Activated naive CD4-positive, alpha-beta T cell treated with anti-CD3 and anti-CD28 coated beads for 36 hours (primary cell): ENCODE data around the gene SCARB2. TPM values are rescaled to one million over a fixed set of nuclear protein-coding genes. Genes with fewer than 3 reads are reported as not detected.

ENCODE experiments used
- CTCF ChIA-PET: fragments of 350-600 bp; sonication (Branson Sonifier 250); formaldehyde crosslinking; loops from one replicate; lab custom pipeline; 2021; ENCODE audit warnings: antibody characterized with exemption; lab: Charles Lee
- DNase-seq: peaks from one replicate; pipeline ENCODE4 v3.0.0-alpha.2; 2020
- H3K27ac Mint-ChIP-seq: one replicate; pipeline ENCODE4 v1.8.0; 2021; ENCODE audit warnings: mild to moderate bottlenecking, mixed read lengths
- H3K27me3 Mint-ChIP-seq: one replicate; pipeline ENCODE4 v1.8.0; 2021; ENCODE audit warnings: low read depth, mixed read lengths
- H3K36me3 Mint-ChIP-seq: one replicate; pipeline ENCODE4 v1.8.0; 2021; ENCODE audit warnings: low read depth, mixed read lengths
- H3K4me1 Mint-ChIP-seq: one replicate; pipeline ENCODE4 v1.8.0; 2021; ENCODE audit warnings: low read depth, mixed read lengths
- H3K4me3 Mint-ChIP-seq: one replicate; pipeline ENCODE4 v1.8.0; 2021; ENCODE audit warnings: mild to moderate bottlenecking, moderate library complexity, mixed read lengths
- H3K9me3 Mint-ChIP-seq: one replicate; pipeline ENCODE4 v1.8.0; 2021; ENCODE audit warnings: mixed read lengths
- intact Hi-C: fragments of 100-400 bp; cut with micrococcal nuclease; formaldehyde crosslinking; loops from one replicate; pipeline ENCODE4 v1.15.1; 2023
- total RNA-seq, 2 experiments: library from RNA; stranded (reverse); gene quantifications; one replicate each; pipeline ENCODE4 v1.2.3, GENCODE V29; 2021

Gene SCARB2
- total RNA-seq, 2 experiments from 2014 or later, result 5.4 to 7.8 TPM

DNA sequence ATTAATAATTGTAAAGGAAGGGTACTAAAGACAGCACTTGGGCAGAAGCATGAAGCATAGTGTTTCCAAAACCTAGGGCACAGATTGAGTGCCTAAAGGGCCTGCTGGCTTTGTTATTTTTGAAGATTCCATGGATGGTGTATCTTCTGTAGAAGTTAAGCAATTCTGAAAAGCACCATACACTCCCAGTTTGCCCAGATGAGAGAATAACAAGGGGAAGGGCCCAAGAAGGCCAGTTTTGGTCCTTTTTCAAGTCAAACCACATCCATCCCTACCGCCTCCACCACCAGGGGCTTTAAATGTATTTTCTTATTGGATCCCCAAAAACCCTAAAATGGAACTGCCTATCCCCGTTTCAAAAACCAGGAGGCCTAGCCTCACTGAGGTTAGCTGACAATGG lies 17.2 kb downstream of the SCARB2 start:
- intact Hi-C loops, result loop anchor here (5.0 kb wide), 1 partner anchor 106 kb away; no protein-coding TSS in a partner anchor
- Mint-ChIP-seq H3K27ac (no peak overlapping the region), H3K36me3 (peaks cover 29% of the 10 kb centered on the region), H3K9me3 (peaks cover 10% of the 10 kb centered on the region), H3K4me3 (no peak overlapping the region), H3K4me1 (peaks cover 34% of the 10 kb centered on the region), H3K27me3 (no peaks in the 10 kb centered on the region)
- CTCF ChIA-PET, result interaction anchor here (1.6 kb wide), 1 partner anchor 17 kb away, joined by 7 read pairs; no protein-coding TSS in a partner anchor
- no peak for DNase-seq

DNA sequence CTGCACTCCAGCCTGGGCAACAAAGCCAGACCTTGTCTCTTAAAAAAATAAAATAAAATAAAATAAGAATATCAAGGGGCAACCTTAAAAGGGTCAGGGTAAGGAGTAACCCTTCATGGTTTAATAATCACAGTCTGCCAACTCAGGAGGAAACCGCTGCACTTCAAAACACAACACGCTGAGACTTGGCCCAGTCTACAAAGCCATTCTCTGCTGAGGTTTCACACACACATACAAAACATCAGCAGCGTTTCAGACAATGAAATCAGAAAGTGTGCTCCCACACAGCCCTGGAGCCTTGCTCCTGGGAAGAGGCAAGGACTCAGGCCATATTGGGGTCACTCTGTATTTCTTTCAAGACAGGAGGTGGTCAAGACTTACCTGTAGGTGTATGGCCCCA lies 18.3 kb downstream of the SCARB2 start:
- intact Hi-C loops, result loop anchor here (5.0 kb wide), 1 partner anchor 107 kb away; no protein-coding TSS in a partner anchor
- Mint-ChIP-seq H3K9me3 (peaks cover 10% of the 10 kb centered on the region), H3K36me3 (peaks cover 30% of the 10 kb centered on the region), H3K27me3 (no peaks in the 10 kb centered on the region), H3K4me1 (peaks cover 25% of the 10 kb centered on the region), H3K27ac (no peak overlapping the region), H3K4me3 (no peak overlapping the region)
- no peak for DNase-seq
- CTCF ChIA-PET, result no interaction called here

DNA sequence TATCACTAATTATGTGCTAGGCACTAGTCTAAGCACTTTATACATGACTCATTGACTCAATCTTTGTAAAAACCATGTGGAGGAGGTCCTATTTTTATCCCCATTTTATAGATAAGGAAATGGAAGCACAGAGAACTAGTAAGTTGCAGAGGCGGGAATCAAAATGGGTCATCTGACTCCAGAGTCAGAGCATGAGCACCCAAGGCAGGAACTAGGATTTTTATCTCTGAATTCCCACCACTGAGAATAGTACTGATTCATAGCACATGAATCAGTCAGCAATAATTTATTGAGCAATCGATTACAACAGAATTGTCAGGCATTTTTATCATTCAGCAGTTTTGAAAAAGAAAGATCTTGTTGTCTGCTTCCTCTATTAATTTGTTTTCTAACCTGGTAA lies 19.3 kb downstream of the SCARB2 start:
- H3K27ac Mint-ChIP-seq, result no peak overlapping the region
- CTCF ChIA-PET, result interaction anchor here (1.2 kb wide), 1 partner anchor 16 kb away, joined by 3 read pairs; no protein-coding TSS in a partner anchor

DNA sequence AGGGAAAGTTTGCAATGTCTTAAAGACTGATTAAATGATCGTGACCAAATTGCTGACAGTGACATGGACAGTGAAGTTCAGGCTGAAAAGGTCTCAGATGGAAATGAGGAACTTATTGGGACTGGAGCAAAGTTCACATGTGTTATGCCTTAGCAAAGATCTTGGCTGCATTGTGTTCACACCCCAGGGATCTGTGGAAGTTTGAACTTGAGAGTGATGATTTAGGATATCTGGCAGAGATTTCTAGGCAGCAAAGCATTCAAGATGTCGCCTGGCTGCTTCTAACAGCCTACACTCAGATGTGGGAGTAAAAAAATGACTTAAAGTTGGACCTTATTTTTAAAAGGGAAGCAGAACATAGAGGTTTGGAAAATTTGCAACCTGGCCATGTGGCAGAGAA lies 21.4 kb downstream of the SCARB2 start:
- no peaks in the 10 kb centered on the region for H3K4me1 Mint-ChIP-seq
- no peaks in the 10 kb centered on the region for H3K27me3 Mint-ChIP-seq
- peaks cover 30% of the 10 kb centered on the region for H3K36me3 Mint-ChIP-seq
- peaks cover 10% of the 10 kb centered on the region for H3K9me3 Mint-ChIP-seq
- DNase-seq, result no peak
- intact Hi-C loops, result no loop called here
- H3K27ac Mint-ChIP-seq, result no peak overlapping the region
- H3K4me3 Mint-ChIP-seq, result no peak overlapping the region
- CTCF ChIA-PET, result no interaction called here

More for the DNA sequence above, 19.3 kb downstream of the SCARB2 start:
- H3K4me1 Mint-ChIP-seq, result peaks cover 17% of the 10 kb centered on the region
- H3K4me3 Mint-ChIP-seq, result no peak overlapping the region
- peaks cover 30% of the 10 kb centered on the region for H3K36me3 Mint-ChIP-seq
- DNase-seq, result no peak
- H3K9me3 Mint-ChIP-seq, result peaks cover 10% of the 10 kb centered on the region
- intact Hi-C loops, result no loop called here
- no peaks in the 10 kb centered on the region for H3K27me3 Mint-ChIP-seq

DNA sequence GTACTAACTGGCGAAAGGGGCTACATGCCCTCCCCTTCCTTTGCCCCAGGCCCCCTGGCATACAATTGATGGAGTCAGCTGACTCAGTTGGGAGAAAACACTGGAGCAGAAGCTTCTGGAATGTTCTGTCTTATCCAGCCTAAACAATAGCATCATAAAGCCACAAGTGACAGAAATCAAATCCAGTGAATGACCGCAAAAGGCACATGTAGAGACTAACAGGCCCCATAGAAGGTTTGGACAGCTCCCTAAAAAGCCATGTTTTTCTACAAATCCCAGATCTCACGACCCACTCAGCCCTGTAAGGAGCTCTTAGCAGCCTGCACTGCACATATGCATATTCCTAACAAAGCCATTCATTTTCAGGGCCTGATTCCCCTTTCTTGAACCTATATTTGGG lies 25.1 kb downstream of the SCARB2 start:
- Mint-ChIP-seq H3K27me3 (no peaks in the 10 kb centered on the region), H3K36me3 (peaks cover 17% of the 10 kb centered on the region), H3K9me3 (peaks cover 10% of the 10 kb centered on the region), H3K4me3 (no peak overlapping the region), H3K4me1 (no peaks in the 10 kb centered on the region), H3K27ac (no peak overlapping the region)
- CTCF ChIA-PET, result interaction anchor here (0.9 to 1.6 kb wide), 3 partner anchors 9 to 189 kb away, joined by 3 to 11 read pairs (median 3); no protein-coding TSS in a partner anchor
- intact Hi-C loops, result no loop called here
- no peak for DNase-seq

DNA sequence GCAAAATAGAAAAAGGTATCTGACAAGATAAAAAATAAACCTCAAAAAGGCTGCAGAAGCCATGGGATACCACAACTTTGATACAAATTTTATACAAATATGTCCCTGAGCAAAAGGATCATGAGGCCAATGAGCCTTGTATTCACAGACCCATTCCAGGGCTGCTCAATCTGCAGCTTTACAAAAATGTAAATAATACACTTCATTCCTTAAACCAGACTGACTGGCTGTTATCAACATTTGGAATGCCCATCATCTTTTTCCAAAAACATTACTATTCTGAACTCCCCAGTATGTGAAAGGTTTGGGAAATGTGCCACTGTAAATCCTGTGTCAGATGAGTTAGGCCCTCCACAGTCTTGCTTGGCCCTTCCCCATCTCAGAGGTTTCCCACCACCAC lies 25.5 kb downstream of the SCARB2 start:
- peaks cover 10% of the 10 kb centered on the region for H3K9me3 Mint-ChIP-seq
- no peak for DNase-seq
- no peaks in the 10 kb centered on the region for H3K4me1 Mint-ChIP-seq
- peaks cover 14% of the 10 kb centered on the region for H3K36me3 Mint-ChIP-seq
- no peaks in the 10 kb centered on the region for H3K27me3 Mint-ChIP-seq
- intact Hi-C loops, result no loop called here
- no peak overlapping the region for H3K4me3 Mint-ChIP-seq
- H3K27ac Mint-ChIP-seq, result no peak overlapping the region
- CTCF ChIA-PET, result interaction anchor here (0.9 to 1.6 kb wide), 3 partner anchors 8 to 190 kb away, joined by 3 to 11 read pairs (median 3); no protein-coding TSS in a partner anchor

DNA sequence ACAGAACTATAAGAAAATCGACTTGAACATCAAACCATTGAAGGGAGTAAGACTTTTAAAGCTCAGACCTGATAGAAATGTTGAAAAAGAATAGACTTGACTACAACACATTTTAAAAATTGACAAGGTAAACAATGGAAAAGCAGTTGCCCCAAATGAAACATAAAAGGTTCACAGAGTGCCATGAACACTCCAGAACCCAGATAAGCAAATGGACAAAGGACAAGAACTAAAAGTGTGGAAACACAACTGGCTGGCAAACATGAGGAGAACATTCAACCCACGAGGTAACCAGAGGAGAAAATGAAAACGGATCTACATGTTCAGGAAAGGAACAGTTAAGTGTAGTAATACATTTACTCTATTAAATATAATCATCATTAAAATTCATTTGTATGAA lies 26.5 kb downstream of the SCARB2 start:
- DNase-seq, result no peak
- H3K4me1 Mint-ChIP-seq, result no peaks in the 10 kb centered on the region
- H3K9me3 Mint-ChIP-seq, result peaks cover 6% of the 10 kb centered on the region
- intact Hi-C loops, result no loop called here
- H3K27me3 Mint-ChIP-seq, result no peaks in the 10 kb centered on the region
- H3K27ac Mint-ChIP-seq, result no peak overlapping the region
- CTCF ChIA-PET, result interaction anchor here (0.9 kb wide), 1 partner anchor 191 kb away, joined by 3 read pairs; no protein-coding TSS in a partner anchor
- H3K36me3 Mint-ChIP-seq, result peaks cover 8% of the 10 kb centered on the region
- H3K4me3 Mint-ChIP-seq, result no peak overlapping the region

DNA sequence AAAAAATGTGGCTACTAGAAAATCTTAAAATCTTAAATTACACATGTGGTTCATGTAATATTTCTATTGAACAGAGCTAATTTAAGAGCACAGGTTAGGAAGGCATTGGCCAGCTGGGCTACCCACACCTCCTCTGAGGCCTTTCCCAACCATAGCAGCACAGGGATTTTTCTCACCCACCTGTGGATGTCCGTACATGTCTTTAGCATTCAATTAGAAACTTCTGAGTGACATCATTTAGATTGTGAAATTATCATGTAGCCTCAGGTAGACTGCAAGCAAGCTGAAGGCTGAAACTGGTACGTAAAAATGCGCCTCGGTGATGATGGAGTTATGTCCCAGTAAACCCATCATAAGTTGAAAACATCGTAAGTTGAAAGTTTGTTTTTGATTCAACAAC lies 31.2 kb downstream of the SCARB2 start:
- intact Hi-C loops, result loop anchor here (5.0 kb wide), 1 partner anchor 565 kb away; no protein-coding TSS in a partner anchor
- DNase-seq, result no peak
- H3K9me3 Mint-ChIP-seq, result no peaks in the 10 kb centered on the region
- CTCF ChIA-PET, result interaction anchor here (2.5 to 9.9 kb wide), 2 partner anchors 193 to 322 kb away, joined by 9 to 158 read pairs; no protein-coding TSS in a partner anchor
- no peaks in the 10 kb centered on the region for H3K27me3 Mint-ChIP-seq
- no peak overlapping the region for H3K4me3 Mint-ChIP-seq
- H3K36me3 Mint-ChIP-seq, result no peaks in the 10 kb centered on the region
- no peak overlapping the region for H3K27ac Mint-ChIP-seq
- H3K4me1 Mint-ChIP-seq, result no peaks in the 10 kb centered on the region

DNA sequence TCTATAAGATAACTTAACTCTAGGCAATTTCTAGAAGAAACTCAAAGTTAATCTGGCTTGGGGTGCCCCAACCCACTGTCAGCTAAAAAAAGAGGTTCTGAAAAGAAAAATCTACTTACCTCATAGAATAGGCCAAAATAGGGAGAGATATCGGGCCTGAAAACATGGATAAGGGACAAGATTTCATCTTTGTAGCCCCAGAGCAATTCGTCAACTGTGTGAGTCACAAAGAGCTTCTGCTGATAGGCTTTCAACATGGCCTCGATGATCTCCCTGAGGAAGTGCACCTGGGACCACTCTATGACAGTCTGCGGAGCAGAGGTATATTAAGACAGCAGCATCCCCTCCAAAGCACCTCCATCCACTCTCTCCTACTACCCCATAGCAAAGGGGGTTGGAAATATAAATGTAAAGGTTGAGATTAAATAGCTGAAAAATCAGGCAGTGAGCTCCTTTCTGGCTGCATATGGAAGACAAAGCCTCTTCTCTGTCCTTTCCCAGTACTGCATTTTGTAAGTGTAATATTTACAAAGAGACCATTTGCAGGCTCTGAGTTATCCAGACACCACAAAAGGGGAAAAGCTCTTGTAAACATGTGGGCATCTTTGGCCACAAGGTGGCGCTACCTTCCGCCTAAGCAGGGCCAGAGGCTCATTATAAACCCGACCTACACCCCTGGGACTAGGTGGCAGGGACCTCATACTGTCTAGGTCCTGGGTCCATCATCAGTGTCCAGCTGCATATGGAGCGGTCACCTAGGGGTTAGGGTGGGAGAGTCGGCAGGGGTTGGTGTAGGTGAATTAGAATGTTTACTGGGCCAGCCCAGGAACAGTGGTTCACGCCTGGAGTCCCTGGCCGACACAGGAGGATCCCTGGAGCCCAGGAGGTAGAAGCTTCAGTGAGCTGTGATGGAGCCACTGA lies 34.0 kb downstream of the SCARB2 start:
- CTCF ChIA-PET, result interaction anchor here (0.6 to 9.9 kb wide), 49 partner anchors 9 to 1431 kb away, joined by 3 to 158 read pairs (median 4); partner anchors contain the start of genes NUP54 and STBD1
- Mint-ChIP-seq H3K4me1 (no peaks in the 10 kb centered on the region), H3K4me3 (no peak overlapping the region), H3K36me3 (peaks cover 2% of the 10 kb centered on the region), H3K27me3 (no peaks in the 10 kb centered on the region), H3K27ac (no peak overlapping the region), H3K9me3 (no peaks in the 10 kb centered on the region)
- peak; percentile 92 for DNase-seq
- intact Hi-C loops, result loop anchor here (1.0 to 5.0 kb wide), 8 partner anchors 35 to 1023 kb away; partner anchors contain the start of genes FAM47E and STBD1

DNA sequence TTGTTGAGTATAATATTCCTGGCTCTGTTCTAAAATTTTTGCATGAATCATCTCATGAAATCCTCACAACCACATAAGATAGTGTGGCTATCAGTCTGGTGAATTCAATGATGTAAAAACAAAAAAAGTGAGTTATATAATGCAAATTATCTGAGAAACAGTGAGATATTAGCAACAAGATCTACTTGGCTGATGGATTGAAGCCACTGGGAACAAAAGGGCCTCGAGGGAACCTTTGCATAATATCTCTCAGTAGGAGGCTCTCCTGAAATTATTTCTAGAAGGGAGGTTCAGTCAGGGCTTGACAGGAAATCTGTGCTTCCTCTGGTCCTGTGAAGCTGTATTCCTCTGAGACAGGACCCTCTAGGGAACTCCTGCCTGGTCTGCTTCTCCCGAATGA lies 35.3 kb downstream of the SCARB2 start:
- Mint-ChIP-seq H3K27me3 (no peaks in the 10 kb centered on the region), H3K27ac (no peak overlapping the region), H3K4me1 (no peaks in the 10 kb centered on the region), H3K4me3 (no peak overlapping the region), H3K9me3 (no peaks in the 10 kb centered on the region), H3K36me3 (peaks cover 2% of the 10 kb centered on the region)
- no peak for DNase-seq
- intact Hi-C loops, result loop anchor here (5.0 kb wide), 1 partner anchor 1024 kb away; no protein-coding TSS in a partner anchor
- CTCF ChIA-PET, result interaction anchor here (0.8 to 9.9 kb wide), 7 partner anchors 15 to 198 kb away, joined by 3 to 158 read pairs (median 6); no protein-coding TSS in a partner anchor

DNA sequence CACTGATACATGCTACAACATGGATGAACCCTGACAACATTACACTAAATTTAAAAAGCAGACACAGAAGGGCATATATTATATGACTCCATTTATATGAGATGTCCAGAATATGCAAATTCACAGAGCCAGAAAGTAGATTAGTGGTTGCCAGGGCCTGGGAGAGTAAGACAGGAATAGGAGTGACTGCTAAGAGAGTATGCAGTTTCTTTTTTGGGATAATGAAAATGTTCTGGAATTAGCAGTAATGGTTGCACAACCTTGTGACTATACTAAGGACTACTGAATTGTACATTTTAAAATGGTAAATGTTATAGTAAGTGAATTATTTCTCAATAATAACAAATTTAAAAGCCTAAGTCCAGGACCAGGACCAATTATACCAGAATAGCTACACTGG lies 35.9 kb downstream of the SCARB2 start:
- Mint-ChIP-seq H3K9me3 (no peaks in the 10 kb centered on the region), H3K4me3 (no peak overlapping the region), H3K36me3 (peaks cover 3% of the 10 kb centered on the region), H3K27me3 (no peaks in the 10 kb centered on the region), H3K4me1 (no peaks in the 10 kb centered on the region), H3K27ac (no peak overlapping the region)
- no peak for DNase-seq
- intact Hi-C loops, result loop anchor here (5.0 kb wide), 1 partner anchor 1025 kb away; no protein-coding TSS in a partner anchor
- CTCF ChIA-PET, result interaction anchor here (0.8 to 9.9 kb wide), 4 partner anchors 16 to 198 kb away, joined by 3 to 158 read pairs (median 4); no protein-coding TSS in a partner anchor

DNA sequence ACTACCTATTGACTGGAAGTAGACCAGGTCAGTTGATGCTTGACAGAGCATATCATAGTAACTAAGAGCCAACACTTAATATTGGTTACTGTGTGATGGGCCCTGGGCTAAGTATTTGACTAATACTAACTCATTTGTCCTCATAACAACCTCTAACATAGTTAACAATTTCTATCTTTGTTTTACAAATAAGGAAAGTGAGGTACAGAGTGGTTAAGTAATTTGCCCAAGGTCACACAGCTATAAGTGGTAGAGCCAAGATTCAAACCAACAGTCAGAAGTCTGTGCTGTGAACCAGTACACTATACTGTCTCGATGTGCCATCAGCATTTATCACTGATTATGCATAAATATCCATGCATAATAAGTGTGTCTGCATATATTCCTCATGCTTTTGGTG lies 38.3 kb downstream of the SCARB2 start:
- H3K4me1 Mint-ChIP-seq, result no peaks in the 10 kb centered on the region
- peaks cover 5% of the 10 kb centered on the region for H3K36me3 Mint-ChIP-seq
- no peaks in the 10 kb centered on the region for H3K27me3 Mint-ChIP-seq
- no peaks in the 10 kb centered on the region for H3K9me3 Mint-ChIP-seq
- H3K27ac Mint-ChIP-seq, result no peak overlapping the region
- H3K4me3 Mint-ChIP-seq, result no peak overlapping the region
- CTCF ChIA-PET, result interaction anchor here (9.9 kb wide), 1 partner anchor 200 kb away, joined by 158 read pairs; no protein-coding TSS in a partner anchor
- DNase-seq, result no peak
- intact Hi-C loops, result loop anchor here (5.0 kb wide), 1 partner anchor 1027 kb away; no protein-coding TSS in a partner anchor
